ENCODE results near the gene TCIRG1. TPM values are rescaled to one million over a fixed set of nuclear protein-coding genes. Genes with fewer than 3 reads are reported as not detected.
"Not testable (repeated sequence)": the region's sequence is repeated elsewhere in the genome, so short reads cannot be mapped to it uniquely, and the experiment has no call there.

TCIRG1 gene
- 118 and 146 TPM in 2 replicates for total RNA-seq (2014; rRNA removed; shearing (Covaris generic))
- polyA plus RNA-seq (2016; fragmentation: Nextera tagmentation; extraction: Ambion mirVana) = 65.8 and 75.9 TPM in 2 replicates

DNA sequence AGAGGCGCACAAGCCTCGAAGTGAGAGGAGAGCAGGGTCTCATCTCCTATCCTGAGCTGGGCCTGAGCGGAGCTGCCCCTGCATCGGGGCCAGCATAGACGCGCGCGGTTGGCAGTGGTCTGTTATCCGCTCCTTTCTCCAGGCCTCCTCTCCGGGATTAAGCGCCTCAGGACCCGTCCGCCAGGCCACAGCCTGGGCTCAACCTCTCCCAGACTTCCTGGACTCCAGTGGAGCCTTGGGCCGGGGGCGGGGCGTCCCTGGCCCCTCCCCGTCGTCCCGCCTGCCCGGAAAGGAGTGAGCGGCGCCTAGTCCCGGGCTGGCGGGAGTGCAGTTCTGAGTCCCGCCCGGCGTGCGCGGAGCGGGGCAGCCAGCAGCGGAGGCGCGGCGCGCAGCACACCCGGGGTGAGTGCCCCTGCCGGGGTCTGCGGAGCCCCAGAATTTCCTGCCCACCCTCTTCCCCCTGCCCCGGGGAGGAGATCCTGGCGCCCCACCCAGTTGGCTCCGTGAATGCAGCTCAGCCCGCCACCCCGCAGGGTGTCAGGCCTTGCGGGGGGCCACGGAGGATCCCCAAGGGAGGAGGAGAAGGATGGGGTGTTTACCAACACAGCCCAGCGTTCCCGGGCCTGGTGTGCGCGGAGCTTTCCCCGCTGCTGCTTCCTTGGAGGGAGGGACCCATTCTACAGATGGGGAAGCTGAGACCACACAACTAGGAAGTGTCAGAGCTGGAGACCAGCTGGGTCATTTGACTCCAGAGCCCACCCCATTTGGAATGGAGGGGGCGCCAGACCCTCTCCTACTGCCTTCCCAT lies at the start of gene TCIRG1:
Gene TCIRG1 (plus strand): TSS at position 308 of the 808 bp plus-strand sequence. CDS start 2,247 bp downstream, outside the sequence.
- in situ Hi-C loops (cut with MboI) = no loop called here
- peak within 1 kb of the TSS; percentile 89 for H3K4me2 ChIP-seq (ENCODE audit: unreplicated experiment)
- H3K27me3 ChIP-seq (replicated peaks; ENCODE audit: insufficient read depth) = no peaks in the 10 kb centered on the region
- peak within 1 kb of the TSS; percentile 92 for H3K4me3 ChIP-seq
- H3K9me3 ChIP-seq (ENCODE audit: low read depth) = no peaks in the 10 kb centered on the region
- no peaks in the 10 kb centered on the region for H4K20me1 ChIP-seq (ENCODE audit: insufficient read depth)
- TF ChIP-seq EZH2phosphoT487 (IDR thresholded peaks at IDR 0.05; ENCODE audit: insufficient read depth, low read depth) = no peak
- TF ChIP-seq EZH2 (IDR thresholded peaks at IDR 0.05; ENCODE audit: insufficient read depth, poor library complexity, severe bottlenecking) = no peak
- peak; percentile 88 for DNase-seq
- peak within 1 kb of the TSS; percentile 67 for H2AFZ ChIP-seq
- H3K9ac ChIP-seq = peak within 1 kb of the TSS; percentile 90
- peaks cover 55% of the 10 kb centered on the region for H3K79me2 ChIP-seq (ENCODE audit: insufficient read depth)
- 0 out of 2 replicates have a peak, but pooled peaks cover under 1% of the 10 kb centered on the region for H3K36me3 ChIP-seq (ENCODE audit: low read depth)
- no peaks in the 10 kb centered on the region for H3F3A ChIP-seq (ENCODE audit: insufficient read depth)
- WGBS, 2 experiments (ENCODE audit: low coverage in 1 of 2, low lambda C conversion rate in 2 of 2, missing lambda C conversion rate in 2 of 2) = 2% methylated on average over 35 to 50 of the region's 51 CpGs
- H3K9me2 ChIP-seq (ENCODE audit: insufficient read depth) = no peaks in the 10 kb centered on the region
- H3K4me1 ChIP-seq (ENCODE audit: insufficient read depth) = peaks cover 9% of the 10 kb centered on the region; the same call in 1 of the 2 replicates
- peak within 1 kb of the TSS; percentile 56 for H3K27ac ChIP-seq

- H3K36me3 ChIP-seq (ENCODE audit: low read depth); H2AFZ ChIP-seq; H3K9me3 ChIP-seq (ENCODE audit: low read depth); H3K27ac ChIP-seq; H3K79me2 ChIP-seq (ENCODE audit: insufficient read depth); H3K4me1 ChIP-seq (ENCODE audit: insufficient read depth); H3K27me3 ChIP-seq (replicated peaks; ENCODE audit: insufficient read depth); H3F3A ChIP-seq (ENCODE audit: insufficient read depth); H3K4me2 ChIP-seq (ENCODE audit: unreplicated experiment); H4K20me1 ChIP-seq (ENCODE audit: insufficient read depth); H3K9me2 ChIP-seq (ENCODE audit: insufficient read depth); in situ Hi-C loops (cut with MboI): not testable (repeated sequence)
- H3K4me3 ChIP-seq = 0 out of 2 replicates have a peak overlapping the region, but pooled peaks have one; percentile 15
- peak overlapping the region; percentile 33 for H3K9ac ChIP-seq
- 2 to 16% methylated on average over 22 to 52 of the region's 58 CpGs for WGBS, 2 experiments (ENCODE audit: low coverage in 1 of 2, low lambda C conversion rate in 2 of 2, missing lambda C conversion rate in 2 of 2)
- TF ChIP-seq EZH2 (IDR thresholded peaks at IDR 0.05; ENCODE audit: insufficient read depth, poor library complexity, severe bottlenecking) = peak; percentile 50
- peak; percentile 40 for DNase-seq
Observed at GRCh38 chr11:67990546-67991346, 48.1 kb upstream of the TCIRG1 start.

DNA sequence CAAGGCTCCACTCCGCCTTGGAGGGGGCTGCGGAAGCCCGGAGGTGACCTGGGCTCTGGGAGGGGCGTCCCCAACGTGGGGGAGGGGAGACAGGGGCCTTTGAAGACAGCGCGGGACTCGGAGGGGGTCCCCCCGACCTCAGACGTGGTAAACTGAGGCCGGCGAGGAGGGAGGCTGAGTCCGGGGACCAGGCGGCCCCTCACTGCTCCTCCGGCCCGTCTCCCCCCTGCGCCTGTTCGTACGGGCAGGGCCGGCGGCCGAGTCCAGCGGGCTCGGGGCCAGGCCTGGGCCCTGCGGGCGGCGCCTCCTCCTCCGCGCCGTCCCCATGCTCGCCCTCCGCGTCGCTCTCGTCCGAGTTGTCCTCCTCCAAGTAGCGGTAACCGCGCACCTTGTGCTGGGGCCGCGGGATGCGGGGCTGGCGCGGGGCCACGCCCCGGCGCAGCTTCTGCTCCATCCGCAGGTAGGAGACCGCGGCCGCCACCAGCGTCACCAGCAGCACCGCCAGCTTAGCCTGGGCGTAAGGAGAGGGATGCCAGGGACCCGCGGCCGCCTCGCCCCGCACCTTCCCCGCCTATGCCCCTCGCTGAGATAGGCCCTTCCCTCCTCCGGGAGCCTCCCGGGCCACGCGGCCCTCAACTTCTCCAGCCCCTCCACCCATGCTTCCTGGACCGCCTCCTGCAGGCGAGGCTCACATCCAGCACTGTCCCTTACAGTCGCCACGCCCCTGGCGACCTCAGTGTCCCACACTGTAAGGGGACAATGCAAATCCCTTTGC lies 47.3 kb upstream of the TCIRG1 start:
- H3K27me3 ChIP-seq (replicated peaks; ENCODE audit: insufficient read depth); H3K9me3 ChIP-seq (ENCODE audit: low read depth); DNase-seq; in situ Hi-C loops (cut with MboI); H3K4me1 ChIP-seq (ENCODE audit: insufficient read depth); H3K27ac ChIP-seq; H3K4me2 ChIP-seq (ENCODE audit: unreplicated experiment); H3K79me2 ChIP-seq (ENCODE audit: insufficient read depth); H3K9me2 ChIP-seq (ENCODE audit: insufficient read depth); H2AFZ ChIP-seq; H3K36me3 ChIP-seq (ENCODE audit: low read depth); H4K20me1 ChIP-seq (ENCODE audit: insufficient read depth); H3F3A ChIP-seq (ENCODE audit: insufficient read depth): not testable (repeated sequence)
- Histone ChIP-seq H3K9ac (peak overlapping the region; percentile 33), H3K4me3 (peak overlapping the region; percentile 15; the same call in 1 of the 2 replicates)
- WGBS, 2 experiments (ENCODE audit: low coverage in 1 of 2, low lambda C conversion rate in 2 of 2, missing lambda C conversion rate in 2 of 2) = 5% methylated on average over 12 to 39 of the region's 70 CpGs

DNA sequence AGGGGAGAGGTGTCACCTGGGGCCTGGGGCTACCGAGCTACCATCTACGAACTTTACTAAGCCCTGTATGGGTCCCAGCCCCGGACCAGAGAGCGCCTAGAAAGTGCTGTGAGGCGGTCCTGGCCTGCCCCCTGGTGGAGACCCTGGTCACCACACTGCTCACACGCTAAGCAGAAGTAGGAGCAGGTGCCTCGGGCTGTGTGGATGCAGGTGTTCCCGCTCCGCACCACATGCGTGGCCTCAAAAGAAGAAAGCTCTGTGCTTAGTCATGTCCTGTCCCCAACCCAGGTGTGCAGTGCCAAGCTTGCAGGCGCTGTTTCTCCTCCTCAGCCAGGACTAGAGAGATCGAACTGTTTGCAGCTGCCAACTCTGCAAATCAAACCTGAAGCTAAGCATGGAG lies 45.0 kb upstream of the TCIRG1 start:
- H3K9ac ChIP-seq; H2AFZ ChIP-seq; H3K27ac ChIP-seq; H3K9me2 ChIP-seq (ENCODE audit: insufficient read depth); in situ Hi-C loops (cut with MboI); H3K9me3 ChIP-seq (ENCODE audit: low read depth); H3F3A ChIP-seq (ENCODE audit: insufficient read depth); H3K4me1 ChIP-seq (ENCODE audit: insufficient read depth); H3K4me3 ChIP-seq; H3K4me2 ChIP-seq (ENCODE audit: unreplicated experiment); H3K27me3 ChIP-seq (replicated peaks; ENCODE audit: insufficient read depth); H3K79me2 ChIP-seq (ENCODE audit: insufficient read depth); H4K20me1 ChIP-seq (ENCODE audit: insufficient read depth); H3K36me3 ChIP-seq (ENCODE audit: low read depth): not testable (repeated sequence)
- DNase-seq = peak; percentile 19
- 61 to 64% methylated on average over 10 to 12 of the region's 12 CpGs for WGBS, 2 experiments (ENCODE audit: low coverage in 1 of 2, low lambda C conversion rate in 2 of 2, missing lambda C conversion rate in 2 of 2)

GRCh38 chr11:67994387-67994786 lies 44.4 kb upstream of the TCIRG1 start:
- DNase-seq; H3F3A ChIP-seq (ENCODE audit: insufficient read depth); H3K27me3 ChIP-seq (replicated peaks; ENCODE audit: insufficient read depth); H3K27ac ChIP-seq; H3K9ac ChIP-seq; H3K9me3 ChIP-seq (ENCODE audit: low read depth); H3K79me2 ChIP-seq (ENCODE audit: insufficient read depth); H3K9me2 ChIP-seq (ENCODE audit: insufficient read depth); H3K4me1 ChIP-seq (ENCODE audit: insufficient read depth); H3K4me3 ChIP-seq; H2AFZ ChIP-seq; H3K4me2 ChIP-seq (ENCODE audit: unreplicated experiment); H4K20me1 ChIP-seq (ENCODE audit: insufficient read depth); H3K36me3 ChIP-seq (ENCODE audit: low read depth); in situ Hi-C loops (cut with MboI): not testable (repeated sequence)
- WGBS, 2 experiments (ENCODE audit: low coverage in 1 of 2, low lambda C conversion rate in 2 of 2, missing lambda C conversion rate in 2 of 2) = 86 to 87% methylated on average over 5 of the region's 5 CpGs

DNA sequence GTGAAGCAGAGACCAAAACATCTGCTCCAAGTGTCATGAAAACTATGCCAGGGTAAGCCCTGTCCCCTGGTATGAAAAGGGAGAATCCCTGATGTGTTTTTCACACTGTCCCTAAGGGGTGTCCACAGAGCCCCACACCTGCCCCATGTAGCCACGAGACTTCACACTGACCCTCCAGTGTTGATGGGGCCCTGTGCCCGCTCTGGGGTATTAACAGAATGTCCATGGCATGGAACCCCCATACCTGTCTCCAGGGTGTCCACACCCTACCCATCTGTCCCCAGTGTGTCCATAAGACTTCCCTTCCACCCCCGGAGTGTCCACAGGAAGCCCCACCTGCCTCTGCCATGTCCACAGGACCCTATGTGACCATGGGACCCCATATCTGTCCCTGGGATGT lies 43.7 kb upstream of the TCIRG1 start:
- H2AFZ ChIP-seq; DNase-seq; H3K27ac ChIP-seq; H3K4me2 ChIP-seq (ENCODE audit: unreplicated experiment); H3K4me3 ChIP-seq; H3K79me2 ChIP-seq (ENCODE audit: insufficient read depth); H3K9ac ChIP-seq; H4K20me1 ChIP-seq (ENCODE audit: insufficient read depth); H3K9me2 ChIP-seq (ENCODE audit: insufficient read depth); H3K27me3 ChIP-seq (replicated peaks; ENCODE audit: insufficient read depth); in situ Hi-C loops (cut with MboI); H3K36me3 ChIP-seq (ENCODE audit: low read depth); H3K4me1 ChIP-seq (ENCODE audit: insufficient read depth); H3F3A ChIP-seq (ENCODE audit: insufficient read depth); H3K9me3 ChIP-seq (ENCODE audit: low read depth): not testable (repeated sequence)
- WGBS, 2 experiments (ENCODE audit: low coverage in 1 of 2, low lambda C conversion rate in 2 of 2, missing lambda C conversion rate in 2 of 2) = 92 to 95% methylated on average over 3 of the region's 3 CpGs
